Effector CD4-positive, alpha-beta T cell (primary cell): Measurements from ENCODE around the gene TAC3.
"Not testable (repeated sequence)": the region's sequence is repeated elsewhere in the genome, so short reads cannot be mapped to it uniquely, and the experiment has no call there.

Source experiments
- DNase-seq: peaks from one replicate; pipeline ENCODE4 v3.0.0-alpha.2; 2020

The TAC3 gene

GRCh38 chr12:57033431-57033830, 17.1 kb upstream of the TAC3 start:
- no peak for DNase-seq

GRCh38 chr12:57031789-57032188, 15.5 kb upstream of the TAC3 start:
- no peak for DNase-seq

- no peak for DNase-seq
Observed at GRCh38 chr12:57031138-57031725, 14.9 kb upstream of the TAC3 start.

GRCh38 chr12:57029457-57029856, 13.1 kb upstream of the TAC3 start:
- no peak for DNase-seq

- DNase-seq, result no peak
Observed at GRCh38 chr12:57027805-57028153, 11.4 kb upstream of the TAC3 start.

- DNase-seq, result no peak
Observed at GRCh38 chr12:57027011-57027804, 10.9 kb upstream of the TAC3 start.

GRCh38 chr12:57025196-57025595, 8.9 kb upstream of the TAC3 start:
- DNase-seq, result no peak

GRCh38 chr12:57022324-57022723, 6.0 kb upstream of the TAC3 start:
- not testable (repeated sequence) for DNase-seq

- no peak for DNase-seq
Observed at GRCh38 chr12:57019983-57020719, 3.8 kb upstream of the TAC3 start.

GRCh38 chr12:57018906-57019305, 2.6 kb upstream of the TAC3 start:
- no peak for DNase-seq

- DNase-seq, result not testable (repeated sequence)
Observed at GRCh38 chr12:57018353-57018752, 2.0 kb upstream of the TAC3 start.

GRCh38 chr12:57012600-57013465, 3.5 kb downstream of the TAC3 start:
- DNase-seq, result no peak

GRCh38 chr12:57011438-57012424, 4.6 kb downstream of the TAC3 start:
- DNase-seq, result no peak

GRCh38 chr12:57010627-57011247, 5.6 kb downstream of the TAC3 start:
- no peak for DNase-seq

- no peak for DNase-seq
Observed at GRCh38 chr12:57009949-57010626, 6.2 kb downstream of the TAC3 start.

GRCh38 chr12:57008178-57008577, 8.2 kb downstream of the TAC3 start:
- DNase-seq, result no peak

- no peak for DNase-seq
Observed at GRCh38 chr12:57006809-57007475, 9.4 kb downstream of the TAC3 start.

GRCh38 chr12:57005980-57006808, 10.1 kb downstream of the TAC3 start, which contains the start of gene ZBTB39:
Gene ZBTB39, minus strand, starts transcription at chr12:57006546. Its CDS starts 1,629 bp downstream, at chr12:57004917.
- peak; percentile 57 for DNase-seq

- no peak for DNase-seq
Observed at GRCh38 chr12:57004651-57005050, 11.7 kb downstream of the TAC3 start.
